SK-N-SH (cell line): ENCODE data around the gene RBM20. TPM values are rescaled to one million over a fixed set of nuclear protein-coding genes. Genes with fewer than 3 reads are reported as not detected.

ENCODE experiments used
- CTCF ChIA-PET: fragments of 300-600, 350-600 bp; formaldehyde crosslinking; extraction: SDS; loops from one replicate; lab custom pipeline; 2021; lab: Yijun Ruan, JAX
- POLR2A ChIA-PET: fragments of 350-600 bp; sonication (Branson Sonifier 250); formaldehyde crosslinking; extraction: SDS; loops from one replicate; lab custom pipeline; 2020; ENCODE audit warnings: antibody characterized with exemption, inconsistent platforms; lab: Yijun Ruan, JAX
- DNase-seq: peaks from one replicate; pipeline ENCODE4 v3.0.0; 2012
- H2AFZ ChIP-seq: fragments of 200-600 bp; sonication (generic); 2 replicates; pipeline ENCODE4 v1.8.1; 2016; ENCODE audit warnings: antibody characterized with exemption, mild to moderate bottlenecking, low read depth
- H3F3A ChIP-seq: fragments of 200-600 bp; sonication (generic); replicated peaks from 2 replicates; pipeline ENCODE3; 2016; ENCODE audit warnings: antibody characterized with exemption, mild to moderate bottlenecking; ENCODE audit not compliant: insufficient read depth
- H3K27ac ChIP-seq, 2 experiments: fragments of 200-500 bp in 1 of 2; fragments of 200-600 bp in 1 of 2; sonication (Bioruptor generic) in 1 of 2; sonication (generic), shearing (Covaris generic) in 1 of 2; 2 replicates each; pipeline versions ENCODE4 v1.5.1 to v1.6.1; 2014 to 2016; ENCODE audit warnings: low read depth in 2 of 2, inconsistent platforms in 1 of 2, low read length in 1 of 2, mild to moderate bottlenecking in 1 of 2, mixed read lengths in 1 of 2
- H3K27me3 ChIP-seq: fragments of 200-600 bp; sonication (generic), shearing (Covaris generic); 2 replicates; pipeline ENCODE4 v1.6.1; 2016; ENCODE audit warnings: mixed run types; ENCODE audit not compliant: insufficient read depth
- H3K36me3 ChIP-seq, 2 experiments: fragments of 200-500 bp in 1 of 2; fragments of 200-600 bp in 1 of 2; sonication (Bioruptor generic) in 1 of 2; sonication (generic) in 1 of 2; replicated peaks in 1 of 2; 2 replicates each; pipeline versions ENCODE3 to v1.5.1; 2014 to 2016; ENCODE audit warnings: low read length in 1 of 2, mild to moderate bottlenecking in 1 of 2; ENCODE audit not compliant: insufficient read depth in 2 of 2, control insufficient read depth in 1 of 2
- H3K4me1 ChIP-seq, 2 experiments: fragments of 200-500 bp in 1 of 2; fragments of 200-600 bp in 1 of 2; sonication (Bioruptor generic) in 1 of 2; sonication (generic), shearing (Covaris generic) in 1 of 2; 2 replicates each; pipeline versions ENCODE4 v1.5.1 to v1.6.1; 2014 to 2016; ENCODE audit warnings: low read depth in 1 of 2, low read length in 1 of 2, mixed run types in 1 of 2; ENCODE audit not compliant: insufficient read depth in 2 of 2, control insufficient read depth in 1 of 2
- H3K4me2 ChIP-seq: fragments of 200-600 bp; sonication (generic), shearing (Covaris generic); 2 replicates; pipeline ENCODE4 v1.6.1; 2017; ENCODE audit warnings: mixed run types
- H3K4me3 ChIP-seq, 2 experiments: fragments of 200-500 bp in 1 of 2; fragments of 200-600 bp in 1 of 2; sonication (Bioruptor generic) in 1 of 2; sonication (generic), shearing (Covaris generic) in 1 of 2; 2 replicates each; pipeline versions ENCODE4 v1.5.1 to v1.8.1; 2014 to 2016; ENCODE audit warnings: low read depth in 2 of 2, inconsistent platforms in 1 of 2, low read length in 1 of 2, mild to moderate bottlenecking in 1 of 2, mixed read lengths in 1 of 2, moderate library complexity in 1 of 2
- H3K79me2 ChIP-seq: fragments of 200-600 bp; sonication (generic); 2 replicates; pipeline ENCODE4 v1.8.1; 2017; ENCODE audit warnings: mild to moderate bottlenecking; ENCODE audit not compliant: insufficient read depth
- H3K9ac ChIP-seq: fragments of 200-600 bp; sonication (generic); 2 replicates; pipeline ENCODE4 v1.6.1; 2017; ENCODE audit warnings: mixed run types
- H3K9me2 ChIP-seq: fragments of 200-600 bp; sonication (generic); 2 replicates; pipeline ENCODE4 v1.6.1; 2017; ENCODE audit warnings: mixed run types
- H3K9me3 ChIP-seq: fragments of 200-600 bp; sonication (generic); 2 replicates; pipeline ENCODE4 v1.6.1; 2017; ENCODE audit warnings: mixed run types, mild to moderate bottlenecking, moderate library complexity
- H4K20me1 ChIP-seq: fragments of 200-600 bp; sonication (generic); 2 replicates; pipeline ENCODE4 v1.6.1; 2017; ENCODE audit warnings: mild to moderate bottlenecking, mixed run types; ENCODE audit not compliant: insufficient read depth
- EZH2phosphoT487 ChIP-seq: fragments of 200-600 bp; sonication (generic); IDR thresholded peaks from 2 replicates; pipeline ENCODE4 v1.6.1; 2017; ENCODE audit warnings: low read depth, mixed run types, mild to moderate bottlenecking, antibody characterized with exemption, moderate library complexity, borderline replicate concordance
- FOSL2 ChIP-seq: IDR thresholded peaks from 2 replicates; pipeline ENCODE4 v1.4.0; 2012; ENCODE audit warnings: low read depth, mild to moderate bottlenecking, moderate library complexity, borderline replicate concordance
- MEF2A ChIP-seq: IDR thresholded peaks from 2 replicates; pipeline ENCODE4 v1.4.0; 2012; ENCODE audit warnings: low read depth, borderline replicate concordance
- NRF1 ChIP-seq: IDR thresholded peaks from 2 replicates; pipeline ENCODE4 v1.6.1; 2012; ENCODE audit warnings: low read depth, mild to moderate bottlenecking, low read length
- RAD21 ChIP-seq: IDR thresholded peaks from 2 replicates; pipeline ENCODE4 v1.6.1; 2012; ENCODE audit warnings: mild to moderate bottlenecking, low read length
- RCOR1 ChIP-seq: fragments of 150-350 bp; IDR thresholded peaks from 2 replicates; pipeline ENCODE4 v1.6.1; 2017; ENCODE audit warnings: antibody characterized with exemption, low read length
- RXRA ChIP-seq: IDR thresholded peaks from 2 replicates; pipeline ENCODE4 v1.4.0; 2012; ENCODE audit warnings: low read depth, mild to moderate bottlenecking, borderline replicate concordance
- SMC3 ChIP-seq: IDR thresholded peaks from 2 replicates; pipeline ENCODE4 v1.6.1; 2012; ENCODE audit warnings: low read depth, low read length, improper control_type of control experiment
- TAF1 ChIP-seq: IDR thresholded peaks from 2 replicates; pipeline ENCODE4 v1.6.1; 2012; ENCODE audit warnings: low read depth, mild to moderate bottlenecking, low read length, moderate library complexity, borderline replicate concordance
- TEAD4 ChIP-seq: IDR thresholded peaks from 2 replicates; pipeline ENCODE4 v1.4.0; 2012; ENCODE audit warnings: mild to moderate bottlenecking, borderline replicate concordance; ENCODE audit not compliant: insufficient read depth
- USF2 ChIP-seq: fragments of 150-350 bp; IDR thresholded peaks from 2 replicates; pipeline ENCODE4 v1.6.1; 2017; ENCODE audit warnings: antibody characterized with exemption, low read length, low read depth, borderline replicate concordance
- WGBS: methylation state at CpG from one replicate; pipeline ENCODE4 v1.1.6; 2017; ENCODE audit warnings: low lambda C conversion rate; 5-methylcytosine and 5-hydroxymethylcytosine counted together
- polyA plus RNA-seq, 3 experiments: library from polyadenylated mRNA; depleted of rRNA; stranded (reverse); fragments of >200 nt; gene quantifications; 2 replicates each; pipeline ENCODE4 v1.2.3, GENCODE V29; 2012
- TF ChIP-seq, protein P1 (sequence below): IDR thresholded peaks from 2 replicates; pipeline ENCODE4 v1.6.1; 2012; ENCODE audit warnings: mild to moderate bottlenecking, low read depth, low read length, moderate library complexity
- TF ChIP-seq, protein P2 (sequence below): IDR thresholded peaks from 2 replicates; pipeline ENCODE4 v1.4.0; 2012; ENCODE audit warnings: low read depth

The RBM20 gene
- polyA plus RNA-seq, 1 of the 3 experiments (the other 2 are of a cell fraction), result 0.64 TPM

DNA sequence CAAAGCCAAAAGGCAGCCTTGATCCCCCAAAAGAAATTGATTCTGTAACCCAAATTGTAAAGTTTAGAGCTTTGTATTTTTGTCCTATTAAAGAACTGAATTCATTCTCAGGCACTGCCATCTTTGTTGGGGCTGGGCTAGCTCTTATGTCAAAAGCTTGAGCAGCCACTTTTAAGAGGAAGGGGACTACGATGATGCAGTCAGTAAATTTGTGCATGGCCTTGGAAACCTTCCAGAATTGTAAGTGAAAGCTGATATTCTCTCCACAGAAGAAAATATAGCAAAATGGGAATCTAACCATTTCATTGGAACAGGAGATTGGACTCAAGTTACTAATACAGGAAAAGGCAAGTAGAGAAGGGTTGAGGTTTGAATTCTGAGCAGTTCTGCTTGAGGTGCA, 50.1 kb downstream of the RBM20 start:
- no peaks in the 10 kb centered on the region for H3F3A ChIP-seq
- H3K4me2 ChIP-seq, result no peak overlapping the region
- peaks cover 0 to 12% of the 10 kb centered on the region in 2 experiments; a peak in 2 of 4 replicates for H3K4me1 ChIP-seq
- no peaks in the 10 kb centered on the region for H3K9me3 ChIP-seq
- no peaks in the 10 kb centered on the region for H3K36me3 ChIP-seq
- no peak overlapping the region for H3K4me3 ChIP-seq
- DNase-seq, result no peak
- TF ChIP-seq, protein P1, sequence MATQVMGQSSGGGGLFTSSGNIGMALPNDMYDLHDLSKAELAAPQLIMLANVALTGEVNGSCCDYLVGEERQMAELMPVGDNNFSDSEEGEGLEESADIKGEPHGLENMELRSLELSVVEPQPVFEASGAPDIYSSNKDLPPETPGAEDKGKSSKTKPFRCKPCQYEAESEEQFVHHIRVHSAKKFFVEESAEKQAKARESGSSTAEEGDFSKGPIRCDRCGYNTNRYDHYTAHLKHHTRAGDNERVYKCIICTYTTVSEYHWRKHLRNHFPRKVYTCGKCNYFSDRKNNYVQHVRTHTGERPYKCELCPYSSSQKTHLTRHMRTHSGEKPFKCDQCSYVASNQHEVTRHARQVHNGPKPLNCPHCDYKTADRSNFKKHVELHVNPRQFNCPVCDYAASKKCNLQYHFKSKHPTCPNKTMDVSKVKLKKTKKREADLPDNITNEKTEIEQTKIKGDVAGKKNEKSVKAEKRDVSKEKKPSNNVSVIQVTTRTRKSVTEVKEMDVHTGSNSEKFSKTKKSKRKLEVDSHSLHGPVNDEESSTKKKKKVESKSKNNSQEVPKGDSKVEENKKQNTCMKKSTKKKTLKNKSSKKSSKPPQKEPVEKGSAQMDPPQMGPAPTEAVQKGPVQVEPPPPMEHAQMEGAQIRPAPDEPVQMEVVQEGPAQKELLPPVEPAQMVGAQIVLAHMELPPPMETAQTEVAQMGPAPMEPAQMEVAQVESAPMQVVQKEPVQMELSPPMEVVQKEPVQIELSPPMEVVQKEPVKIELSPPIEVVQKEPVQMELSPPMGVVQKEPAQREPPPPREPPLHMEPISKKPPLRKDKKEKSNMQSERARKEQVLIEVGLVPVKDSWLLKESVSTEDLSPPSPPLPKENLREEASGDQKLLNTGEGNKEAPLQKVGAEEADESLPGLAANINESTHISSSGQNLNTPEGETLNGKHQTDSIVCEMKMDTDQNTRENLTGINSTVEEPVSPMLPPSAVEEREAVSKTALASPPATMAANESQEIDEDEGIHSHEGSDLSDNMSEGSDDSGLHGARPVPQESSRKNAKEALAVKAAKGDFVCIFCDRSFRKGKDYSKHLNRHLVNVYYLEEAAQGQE, result no peak
- TF ChIP-seq, all 33 proteins: peak for 0
- ChIA-PET POLR2A (no interaction called here), CTCF (interaction anchor here (0.7 to 1.0 kb wide), 3 partner anchors 13 to 84 kb away, joined by 3 to 4 read pairs (median 3); no protein-coding TSS in a partner anchor)
- Histone ChIP-seq H3K79me2 (no peaks in the 10 kb centered on the region), H2AFZ (no peak overlapping the region), H3K9me2 (no peaks in the 10 kb centered on the region), H4K20me1 (no peaks in the 10 kb centered on the region), H3K9ac (no peak overlapping the region), H3K27ac (no peak overlapping the region), H3K27me3 (no peaks in the 10 kb centered on the region)
- 73% methylated on average over 1 of the region's 1 CpG for WGBS

DNA sequence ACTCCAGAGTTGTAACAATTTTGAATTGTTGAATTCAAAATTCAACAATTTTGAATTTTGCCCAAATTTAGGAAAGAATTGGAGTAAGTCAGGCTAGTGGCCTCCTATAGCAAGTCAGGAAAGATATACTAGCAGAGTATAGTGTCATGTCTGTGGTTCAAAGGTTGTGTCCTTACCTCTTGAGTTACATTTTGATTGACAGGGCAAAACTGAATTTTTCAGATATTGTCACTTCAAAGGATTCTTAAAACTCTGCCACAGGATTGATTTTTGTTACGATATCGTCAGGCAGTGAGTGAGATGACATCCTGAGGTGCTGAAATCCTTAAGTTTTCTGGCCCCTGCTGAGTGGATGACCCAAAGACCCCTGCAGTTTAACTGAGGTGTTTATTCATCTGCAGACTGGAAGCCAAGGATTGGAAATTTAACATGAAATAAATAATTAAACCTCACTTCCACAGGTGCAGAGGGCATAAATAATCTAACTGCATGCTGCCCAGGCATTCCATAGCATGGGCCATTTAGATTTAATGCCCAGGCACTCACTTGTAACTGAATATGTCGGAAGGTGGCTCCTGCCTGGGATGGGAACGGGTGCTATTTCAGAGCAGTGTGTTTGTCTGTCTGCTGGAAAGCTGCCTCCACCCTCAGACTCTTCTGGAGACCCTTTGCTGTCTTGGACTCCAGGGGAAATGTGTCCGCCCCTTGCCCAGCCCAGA, 50.8 kb downstream of the RBM20 start:
- TF ChIP-seq, protein P2, sequence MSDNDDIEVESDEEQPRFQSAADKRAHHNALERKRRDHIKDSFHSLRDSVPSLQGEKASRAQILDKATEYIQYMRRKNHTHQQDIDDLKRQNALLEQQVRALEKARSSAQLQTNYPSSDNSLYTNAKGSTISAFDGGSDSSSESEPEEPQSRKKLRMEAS, result no peak
- TF ChIP-seq RCOR1 (no peak), SMC3 (no peak), TAF1 (no peak), RXRA (no peak), RAD21 (no peak), NRF1 (no peak), MEF2A (no peak), TEAD4 (no peak), FOSL2 (no peak), EZH2phosphoT487 (no peak), USF2 (no peak)
- TF ChIP-seq, protein P1, result no peak
- TF ChIP-seq, all 33 proteins: peak for 0
- Histone ChIP-seq H3K79me2 (no peaks in the 10 kb centered on the region), H4K20me1 (no peaks in the 10 kb centered on the region), H3K27ac (no peak overlapping the region), H3K27me3 (no peaks in the 10 kb centered on the region), H3K4me3 (no peak overlapping the region), H3F3A (no peaks in the 10 kb centered on the region), H3K36me3 (no peaks in the 10 kb centered on the region), H3K9me2 (no peaks in the 10 kb centered on the region), H2AFZ (no peak overlapping the region), H3K4me2 (no peak overlapping the region), H3K4me1 (peaks cover 0 to 15% of the 10 kb centered on the region in 2 experiments; a peak in 2 of 4 replicates), H3K9me3 (no peaks in the 10 kb centered on the region), H3K9ac (no peak overlapping the region)
- ChIA-PET CTCF (interaction anchor here (0.7 to 2.9 kb wide), 4 partner anchors 12 to 84 kb away, joined by 3 to 8 read pairs (median 4); no protein-coding TSS in a partner anchor), POLR2A (no interaction called here)
- no peak for DNase-seq
- WGBS, result 69% methylated on average over 5 of the region's 5 CpGs
